Stimulated activated CD4-positive, alpha-beta T cell treated with anti-CD3 and anti-CD28 coated beads, TNF-alpha, amount 100 ng/mL, for 48 hours (primary cell): ENCODE results near the gene DDAH2.
A peak's percentile ranks its signal among the peaks of the same experiment; 100 is the strongest.
"Not testable (repeated sequence)": the region's sequence is repeated elsewhere in the genome, so short reads cannot be mapped to it uniquely, and the experiment has no call there.

Experiments
- DNase-seq, 3 donors: peaks; one replicate each; pipeline ENCODE4 v3.0.0-alpha.2; 2020; ENCODE audit warnings: low read depth in 3 of 3

Gene DDAH2

GRCh38 chr6:31713465-31713864 lies 15.6 kb downstream of the DDAH2 start:
- DNase-seq, result no peak

- DNase-seq, result no peak
These were observed 16.8 kb downstream of the DDAH2 start for GRCh38 chr6:31712296-31712695.

GRCh38 chr6:31711233-31711632 lies 17.9 kb downstream of the DDAH2 start:
- no peak for DNase-seq

GRCh38 chr6:31710523-31711219 lies 18.4 kb downstream of the DDAH2 start:
- DNase-seq, result no peak

GRCh38 chr6:31709157-31709556 lies 19.9 kb downstream of the DDAH2 start:
- DNase-seq, result not testable (repeated sequence)

GRCh38 chr6:31708224-31708623 lies 20.9 kb downstream of the DDAH2 start:
- no peak for DNase-seq

GRCh38 chr6:31707701-31708100 lies 21.4 kb downstream of the DDAH2 start:
- DNase-seq, result no peak

GRCh38 chr6:31706599-31706998 lies 22.5 kb downstream of the DDAH2 start, which contains the start of gene LY6G6F:
TSS of gene LY6G6F (plus strand) at chr6:31706866. CDS start at chr6:31706907, 41 bp downstream.
- no peak for DNase-seq

- DNase-seq, result no peak
These were observed 23.2 kb downstream of the DDAH2 start for GRCh38 chr6:31705931-31706330.

GRCh38 chr6:31702819-31703716 lies 26.0 kb downstream of the DDAH2 start, which contains the start of gene ABHD16A:
TSS of gene ABHD16A (minus strand) at chr6:31703324. CDS start at chr6:31703281, 43 bp downstream.
- DNase-seq, result peak; percentile 94 to 98 (median 96)

- peak in 1 of 3 donors; percentile 38 for DNase-seq
These were observed 26.7 kb downstream of the DDAH2 start for GRCh38 chr6:31702405-31702818.

GRCh38 chr6:31701666-31702404 lies 27.3 kb downstream of the DDAH2 start:
- no peak for DNase-seq

GRCh38 chr6:31700740-31701401 lies 28.2 kb downstream of the DDAH2 start:
- DNase-seq, result no peak

GRCh38 chr6:31697555-31697954 lies 31.5 kb downstream of the DDAH2 start:
- DNase-seq, result no peak

- no peak for DNase-seq
These were observed 35.6 kb downstream of the DDAH2 start for GRCh38 chr6:31693535-31693934.

GRCh38 chr6:31692886-31693285 lies 36.2 kb downstream of the DDAH2 start:
- DNase-seq, result no peak

GRCh38 chr6:31692353-31692752 lies 36.7 kb downstream of the DDAH2 start:
- DNase-seq, result no peak

- DNase-seq, result no peak
These were observed 37.5 kb downstream of the DDAH2 start for GRCh38 chr6:31691564-31692108.

- DNase-seq, result no peak
These were observed 38.0 kb downstream of the DDAH2 start for GRCh38 chr6:31691078-31691463.

- no peak for DNase-seq
These were observed 38.6 kb downstream of the DDAH2 start for GRCh38 chr6:31690231-31691077.
